NCI-H2171 treated with DMSO at 0.1 percent for 48 hours (cell line): ENCODE results near the gene KRTAP20-4.

Experiments used
- DNase-seq: peaks from one replicate; lab custom pipeline; 2025; lab: John Stamatoyannopoulos, UW

KRTAP20-4 gene

GRCh38 chr21:30620522-30620921 is at the start of gene KRTAP20-4:
Gene KRTAP20-4, plus strand, starts transcription at chr21:30620627.
- no peak for DNase-seq

- DNase-seq, result no peak
Observed at GRCh38 chr21:30577766-30578165, 42.7 kb upstream of the KRTAP20-4 start.

GRCh38 chr21:30579346-30579745 is 41.1 kb upstream of the KRTAP20-4 start:
- DNase-seq, result no peak

- no peak for DNase-seq
Observed at GRCh38 chr21:30580132-30580531, 40.3 kb upstream of the KRTAP20-4 start.

- DNase-seq, result no peak
Observed at GRCh38 chr21:30582870-30583269, 37.6 kb upstream of the KRTAP20-4 start.

- no peak for DNase-seq
Observed at GRCh38 chr21:30590297-30590696, 30.1 kb upstream of the KRTAP20-4 start, which contains the start of gene KRTAP22-2. Gene KRTAP22-2, minus strand, starts transcription at chr21:30590397.

GRCh38 chr21:30592140-30592539 is 28.3 kb upstream of the KRTAP20-4 start, which contains the start of gene KRTAP6-3:
Gene KRTAP6-3, plus strand, starts transcription at chr21:30592440. Its CDS starts 6 bp downstream, at chr21:30592446.
- DNase-seq, result no peak

GRCh38 chr21:30598802-30599201 is 21.6 kb upstream of the KRTAP20-4 start, which contains the start of gene KRTAP6-2:
Gene KRTAP6-2, minus strand, starts transcription at chr21:30598902. Its CDS starts 28 bp downstream, at chr21:30598874.
- no peak for DNase-seq

- DNase-seq, result no peak
Observed at GRCh38 chr21:30600787-30601186, 19.6 kb upstream of the KRTAP20-4 start, which contains the start of gene KRTAP22-1. Gene KRTAP22-1, plus strand, starts transcription at chr21:30601087.

GRCh38 chr21:30605968-30606367 is 14.5 kb upstream of the KRTAP20-4 start:
- no peak for DNase-seq

- DNase-seq, result no peak
Observed at GRCh38 chr21:30612132-30612531, 8.3 kb upstream of the KRTAP20-4 start.

- DNase-seq, result no peak
Observed at GRCh38 chr21:30613836-30614235, 6.6 kb upstream of the KRTAP20-4 start, which contains the start of gene KRTAP6-1. Gene KRTAP6-1, minus strand, starts transcription at chr21:30613930. Its CDS starts 26 bp downstream, at chr21:30613904.

- DNase-seq, result no peak
Observed at GRCh38 chr21:30615199-30615598, 5.2 kb upstream of the KRTAP20-4 start.

GRCh38 chr21:30616125-30616524 is 4.3 kb upstream of the KRTAP20-4 start, which contains the start of gene KRTAP20-1:
Gene KRTAP20-1, plus strand, starts transcription at chr21:30616425. Its CDS starts 30 bp downstream, at chr21:30616455.
- DNase-seq, result no peak

GRCh38 chr21:30620080-30620479 is 347 bp upstream of the KRTAP20-4 start:
- no peak for DNase-seq

- no peak for DNase-seq
Observed at GRCh38 chr21:30623362-30623761, 2.9 kb downstream of the KRTAP20-4 start.

GRCh38 chr21:30625449-30626165 is 5.2 kb downstream of the KRTAP20-4 start:
- no peak for DNase-seq

- DNase-seq, result no peak
Observed at GRCh38 chr21:30628109-30628508, 7.7 kb downstream of the KRTAP20-4 start.

- no peak for DNase-seq
Observed at GRCh38 chr21:30629200-30629599, 8.8 kb downstream of the KRTAP20-4 start.

GRCh38 chr21:30634906-30635305 is 14.5 kb downstream of the KRTAP20-4 start, which contains the start of gene KRTAP20-2:
Gene KRTAP20-2, plus strand, starts transcription at chr21:30635206. Its CDS starts 58 bp downstream, at chr21:30635264.
- DNase-seq, result no peak

- DNase-seq, result no peak
Observed at GRCh38 chr21:30638686-30639085, 18.3 kb downstream of the KRTAP20-4 start.

- DNase-seq, result no peak
Observed at GRCh38 chr21:30642564-30642963, 22.1 kb downstream of the KRTAP20-4 start, which contains the start of gene KRTAP20-3. Gene KRTAP20-3, plus strand, starts transcription at chr21:30642864.

GRCh38 chr21:30646904-30647414 is 26.5 kb downstream of the KRTAP20-4 start:
- DNase-seq, result no peak
